GM21423 (cell line): ENCODE results near the gene SLC35B1.
"Not testable (repeated sequence)": the region's sequence is repeated elsewhere in the genome, so short reads cannot be mapped to it uniquely, and the experiment has no call there.

Experiments used
- ATAC-seq: cut with Tn5 transposase; IDR thresholded peaks from one replicate; pipeline ENCODE4 v1.9.1; 2021; ENCODE audit warnings: mild to moderate bottlenecking, moderate library complexity; ENCODE audit not compliant: unreplicated experiment

The SLC35B1 gene

DNA sequence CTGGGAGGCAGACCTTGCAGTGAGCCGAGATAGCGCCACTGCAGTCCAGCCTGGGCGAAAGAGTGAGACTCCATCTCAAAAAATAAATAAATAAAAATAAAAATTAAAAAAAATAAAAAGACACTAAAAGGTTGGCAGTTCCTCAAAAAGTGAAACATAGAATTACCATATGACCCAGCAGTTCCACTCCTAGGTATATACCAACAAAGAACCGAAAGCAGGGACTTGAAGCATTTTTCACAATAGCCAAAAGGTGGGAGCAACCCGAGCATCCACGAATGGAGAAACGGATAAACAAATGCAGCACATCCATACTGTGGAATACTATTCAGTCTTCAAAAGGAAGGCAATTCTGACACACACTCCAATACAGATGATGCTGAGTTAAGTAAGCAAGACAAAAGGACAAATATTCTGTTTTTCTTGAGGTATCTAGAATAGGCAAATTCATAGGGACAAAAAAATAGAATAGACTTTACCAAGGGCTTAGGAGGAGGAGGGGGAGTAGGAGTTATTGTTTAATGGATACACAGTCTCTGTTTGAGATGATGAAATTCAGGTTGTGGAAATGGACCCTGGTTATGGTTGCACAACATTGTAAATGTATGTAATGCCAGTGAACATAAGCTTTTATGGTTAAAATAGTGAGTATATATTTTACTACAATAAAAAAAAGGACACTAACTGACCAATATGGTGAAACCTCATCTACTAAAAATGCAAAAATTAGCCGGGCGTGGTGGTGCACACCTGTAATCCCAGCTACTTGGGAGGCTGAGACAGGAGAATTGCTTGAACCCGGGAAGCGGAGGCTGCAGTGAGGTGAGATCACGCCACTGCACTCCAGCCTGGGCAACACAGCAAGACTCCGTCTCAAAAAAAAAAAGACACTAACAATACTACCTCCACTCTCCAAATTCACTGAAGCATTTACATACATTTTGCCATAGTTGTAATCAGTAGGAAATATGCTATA, 27.0 kb upstream of the SLC35B1 start:
- no peak for ATAC-seq

DNA sequence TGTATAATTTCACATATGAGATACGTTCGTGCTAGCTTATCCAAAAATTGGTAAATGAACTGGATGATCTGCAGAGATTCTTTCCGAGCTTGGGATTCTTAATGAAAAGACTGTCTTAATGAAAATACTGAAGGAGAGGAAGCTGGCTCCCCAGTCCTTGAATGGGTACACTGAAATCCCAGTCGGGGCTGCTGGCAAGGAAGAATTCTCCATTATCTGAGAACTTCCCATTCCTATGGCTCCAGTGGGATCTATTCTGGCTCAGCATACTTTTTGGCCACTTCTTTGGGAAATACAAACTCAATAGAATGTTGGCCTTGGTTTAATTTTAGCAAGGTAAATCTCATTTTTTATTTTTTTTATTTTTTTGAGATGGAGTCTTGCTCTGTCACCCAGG, 23.7 kb upstream of the SLC35B1 start:
- ATAC-seq: no peak

GRCh38 chr17:49730785-49731434, 23.1 kb upstream of the SLC35B1 start:
- no peak for ATAC-seq

DNA sequence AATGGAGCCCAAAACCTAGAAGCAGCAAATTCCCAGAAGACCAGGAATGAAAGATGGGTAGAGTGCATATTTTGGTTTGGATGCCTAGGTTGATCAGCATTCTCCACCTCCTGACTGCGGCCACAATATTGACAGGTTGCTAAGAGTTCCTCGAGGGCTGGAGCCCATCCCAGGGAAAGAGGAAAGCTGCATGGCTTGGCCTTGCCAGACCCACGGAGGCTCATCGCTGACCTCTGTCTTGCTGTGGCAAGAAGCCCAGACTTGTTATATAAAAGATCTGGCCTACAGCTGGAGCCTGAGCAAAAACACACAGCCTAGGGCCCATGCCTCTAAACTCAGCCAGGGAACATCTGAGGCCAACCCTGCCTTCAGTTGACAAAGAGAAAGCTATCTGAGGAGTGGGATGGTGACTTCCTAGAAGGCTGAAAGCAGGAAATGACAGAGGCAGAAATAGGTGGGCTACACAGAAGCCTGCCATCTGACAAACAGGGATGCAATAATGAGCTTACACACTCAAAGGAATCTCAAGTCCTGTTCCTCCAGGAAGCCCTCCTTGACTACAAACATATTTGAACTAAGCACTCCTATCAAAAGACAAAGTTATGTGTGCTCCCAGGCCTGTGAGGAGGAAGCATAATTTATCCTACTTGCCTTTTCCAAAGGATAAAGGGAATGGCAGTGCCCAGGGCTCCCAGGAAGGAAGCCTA, 22.5 kb upstream of the SLC35B1 start:
- no peak for ATAC-seq

DNA sequence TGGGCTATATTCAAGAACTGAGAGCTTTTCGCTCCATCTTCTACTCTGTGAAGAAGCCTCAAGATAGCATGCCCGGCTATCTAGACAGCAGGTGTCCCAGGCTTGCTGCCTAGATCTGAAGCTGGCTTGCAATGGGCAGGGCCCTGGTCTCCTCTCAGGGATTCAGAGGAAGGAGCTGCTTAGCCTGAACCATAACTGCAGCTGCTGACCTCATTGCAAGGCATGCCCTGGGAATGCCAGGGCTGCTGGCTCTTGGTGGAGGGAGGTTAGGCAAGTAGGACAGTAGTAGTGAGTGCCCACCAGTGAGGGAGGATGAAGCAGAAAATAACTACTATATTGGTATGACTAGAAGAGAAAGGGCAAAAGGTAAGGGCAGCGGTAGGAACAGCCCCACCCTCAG, 21.3 kb upstream of the SLC35B1 start:
- no peak for ATAC-seq

GRCh38 chr17:49728425-49728824, 20.7 kb upstream of the SLC35B1 start:
- ATAC-seq: no peak

DNA sequence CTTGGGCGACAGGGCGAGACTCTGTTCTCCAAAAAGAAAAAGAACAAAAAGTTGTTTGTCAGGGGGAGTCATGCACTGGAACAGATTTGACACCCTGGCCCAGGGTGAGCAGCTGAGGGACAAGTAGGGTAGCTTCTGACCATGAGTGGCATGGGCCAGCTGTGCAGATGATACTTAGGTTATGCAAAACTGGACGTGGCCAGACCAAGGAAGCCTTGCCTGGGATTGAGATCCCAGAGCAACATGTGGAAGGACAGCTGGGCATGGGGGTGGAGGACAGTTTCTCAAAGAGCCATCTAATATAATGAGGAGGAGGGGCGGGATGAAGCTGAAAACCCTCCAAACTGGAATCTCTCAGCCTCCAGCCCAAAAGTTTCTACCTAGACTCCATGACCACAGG, 19.6 kb upstream of the SLC35B1 start:
- ATAC-seq: no peak

GRCh38 chr17:49725452-49726130, 17.8 kb upstream of the SLC35B1 start:
- no peak for ATAC-seq

GRCh38 chr17:49724552-49724951, 16.8 kb upstream of the SLC35B1 start:
- ATAC-seq: not testable (repeated sequence)

DNA sequence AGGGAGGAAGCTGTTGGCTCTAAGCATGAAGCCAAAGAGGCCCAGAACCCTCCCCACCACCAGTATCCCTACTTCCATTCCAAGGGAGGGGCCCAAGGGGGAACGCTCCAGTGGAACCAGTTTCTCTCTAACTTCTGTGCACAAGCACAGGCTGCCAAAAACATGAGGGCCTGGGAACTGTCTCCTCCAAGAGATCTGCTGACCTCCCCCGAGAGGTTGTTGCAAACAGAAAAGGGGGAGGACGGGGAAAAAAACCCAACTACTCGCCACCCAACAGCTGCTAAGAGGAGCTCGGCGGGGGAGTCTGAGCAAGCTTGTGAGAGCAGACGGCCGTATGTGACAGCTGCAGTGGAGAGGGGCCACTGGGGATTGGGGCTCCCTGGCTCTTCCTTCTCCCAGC, 15.7 kb upstream of the SLC35B1 start:
- no peak for ATAC-seq

DNA sequence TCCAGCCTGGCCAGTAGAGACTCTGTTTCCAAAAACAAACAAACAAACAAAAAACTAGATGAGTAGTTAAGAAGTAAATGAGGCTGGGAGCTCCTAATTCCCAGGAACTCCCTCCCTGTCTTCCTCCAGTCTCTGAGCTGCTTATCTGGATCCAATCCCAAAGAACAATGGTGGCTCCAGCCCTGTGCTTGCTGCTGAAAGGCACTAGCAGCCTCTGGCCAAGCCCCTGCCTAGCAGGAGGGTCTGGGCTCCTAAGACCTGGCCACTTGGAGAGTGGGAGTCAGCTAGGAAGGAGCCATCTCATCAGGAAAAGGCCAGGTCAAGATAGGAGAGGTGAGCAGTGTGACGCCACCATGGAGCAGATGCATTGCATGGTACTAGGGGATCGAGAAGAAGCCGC, 14.3 kb upstream of the SLC35B1 start:
- no peak for ATAC-seq

GRCh38 chr17:49717371-49717861, 9.7 kb upstream of the SLC35B1 start:
- ATAC-seq: no peak

DNA sequence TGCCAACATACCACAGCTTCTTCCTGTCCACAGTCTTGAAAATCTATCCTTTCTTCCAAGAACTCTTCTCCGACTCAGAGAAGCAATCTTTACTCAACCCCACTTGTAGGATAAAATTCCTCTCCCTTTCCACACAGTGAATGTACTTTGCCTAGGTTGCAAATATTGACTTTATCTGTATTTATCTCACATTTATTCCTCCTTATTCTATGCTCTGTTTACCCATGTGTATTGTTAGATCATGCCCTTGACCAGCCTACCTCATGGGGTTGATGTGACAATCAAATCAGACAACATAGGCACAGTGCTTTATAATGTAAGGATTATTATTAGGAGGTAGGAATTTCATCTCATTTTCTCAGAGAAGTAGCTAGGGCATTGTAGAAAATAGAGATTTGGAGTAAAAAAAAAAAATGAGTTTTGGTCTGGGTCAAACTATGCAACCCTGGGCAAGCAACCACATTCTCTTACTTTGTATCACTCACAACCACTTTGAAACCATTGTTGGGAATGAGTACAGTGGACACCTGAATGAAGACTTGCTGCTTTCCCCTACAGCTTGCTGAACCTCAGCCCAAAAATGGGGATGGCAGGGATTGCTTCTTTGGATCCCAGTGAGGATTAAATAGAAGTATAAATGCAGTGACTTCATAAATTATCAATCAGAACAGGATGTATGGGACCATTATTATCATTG, 9.1 kb upstream of the SLC35B1 start:
- no peak for ATAC-seq

DNA sequence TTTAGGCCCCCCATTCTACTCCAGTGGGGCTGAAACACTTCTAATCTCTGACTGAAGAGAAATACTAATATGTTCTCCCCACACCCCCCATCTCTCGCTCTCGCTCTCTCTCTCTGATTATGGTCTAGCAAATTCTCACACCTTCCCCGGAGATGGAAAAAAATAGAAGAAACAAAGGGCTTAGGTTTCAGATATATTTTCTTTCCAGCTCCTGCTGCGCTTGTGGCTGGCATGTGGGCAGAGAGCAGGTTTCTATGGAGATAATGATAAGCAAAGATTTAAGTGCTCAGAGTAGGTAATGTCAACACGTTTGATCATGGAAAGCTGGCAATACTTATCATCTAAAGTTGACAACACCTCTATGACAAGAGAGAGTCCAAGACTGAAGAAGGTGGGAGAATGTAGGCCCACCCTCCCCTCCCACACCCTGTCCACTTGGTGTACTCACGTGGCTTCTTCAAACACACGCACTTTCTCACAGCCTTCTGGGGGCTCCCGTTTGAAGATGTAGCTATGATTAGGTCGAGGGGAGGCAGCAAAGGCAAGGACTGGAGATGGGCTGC, 8.0 kb upstream of the SLC35B1 start:
- ATAC-seq: no peak

DNA sequence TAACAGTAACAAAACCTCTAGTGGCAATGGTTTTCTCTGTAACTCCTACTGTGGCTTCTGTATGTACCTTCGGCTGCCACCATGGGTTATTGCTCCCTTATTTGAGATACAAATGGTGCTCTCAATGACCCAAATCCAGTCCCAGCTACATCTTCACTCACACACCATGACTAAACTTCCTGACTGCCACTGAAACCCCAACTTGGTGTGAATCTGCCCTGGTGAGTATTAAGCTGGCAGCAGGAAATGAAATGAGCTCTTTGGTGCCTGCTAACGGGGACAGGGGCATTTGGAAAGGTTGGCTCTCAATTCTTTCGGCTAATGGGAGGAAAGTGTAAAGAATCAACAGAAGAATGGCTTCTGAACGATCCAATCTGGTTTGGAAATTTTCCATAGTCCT, 7.5 kb upstream of the SLC35B1 start:
- ATAC-seq: no peak

- ATAC-seq: no peak
Observed at GRCh38 chr17:49708515-49709183, 885 bp upstream of the SLC35B1 start.

DNA sequence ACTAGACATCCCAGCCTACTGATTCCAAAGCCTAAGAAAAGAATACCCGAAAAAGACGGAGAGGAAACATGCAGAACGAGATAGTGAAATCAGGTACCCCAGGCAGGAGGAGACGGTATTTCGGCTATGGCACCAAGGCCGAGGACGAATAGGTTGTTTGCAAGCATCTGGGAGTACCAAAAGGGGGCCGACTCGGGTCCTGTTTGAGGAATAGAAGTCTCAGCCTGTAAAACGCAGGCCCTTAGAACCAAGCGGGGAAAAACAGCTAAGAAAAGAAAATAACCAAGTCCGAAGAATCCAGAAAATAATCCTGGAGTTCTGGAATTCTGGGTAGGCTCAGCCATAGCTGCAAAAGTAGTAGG, 537 bp downstream of the SLC35B1 start:
- no peak for ATAC-seq

GRCh38 chr17:49705254-49705653, 2.5 kb downstream of the SLC35B1 start:
- ATAC-seq: no peak

GRCh38 chr17:49703557-49704277, 4.0 kb downstream of the SLC35B1 start:
- ATAC-seq: no peak
